HCT116 (cell line): ENCODE results near the gene ZNFX1. TPM values are rescaled to one million over a fixed set of nuclear protein-coding genes. Genes with fewer than 3 reads are reported as not detected.
A peak's percentile ranks its signal among the peaks of the same experiment; 100 is the strongest.

Experiments used
- ATAC-seq: fragments of 200-7000 bp; cut with Tn5 transposase; 2 replicates; pipeline ENCODE4 v1.9.1; 2020; ENCODE audit warnings: mild to moderate bottlenecking, moderate library complexity
- BruUV-seq: library from RNA; stranded (reverse); fragments of 400-500 nt; replicated peaks from 2 replicates; lab custom pipeline; 2021; lab: Mats Ljungman, UMichigan
- CTCF ChIA-PET: fragments of 300-600 bp; sonication (Branson Sonifier 250); formaldehyde crosslinking; loops from one replicate; lab custom pipeline; 2021; ENCODE audit warnings: antibody characterized with exemption; lab: Charles Lee
- POLR2A ChIA-PET: fragments of 300-600, 350-600 bp; sonication (Branson Sonifier 250); formaldehyde crosslinking; loops from one replicate; lab custom pipeline; 2021; ENCODE audit warnings: antibody characterized with exemption; lab: Charles Lee
- RAD21 ChIA-PET, 2 experiments: fragments of 300-600 bp; sonication (Branson Sonifier 250); formaldehyde crosslinking; loops; one replicate each; lab custom pipeline; 2023; ENCODE audit warnings: low total read pairs in 2 of 2; ENCODE audit not compliant: uncharacterized antibody in 2 of 2, unreplicated experiment in 2 of 2, low non-redundant PET in 1 of 2; lab: Charles Lee
- DNase-seq: peaks from one replicate; pipeline ENCODE4 v3.0.0-alpha.2; 2010; ENCODE audit warnings: low read depth, low spot score
- H2AFZ ChIP-seq: fragments of 200-600 bp; shearing (Covaris generic), sonication (generic); 2 replicates; pipeline ENCODE4 v1.6.1; 2017; ENCODE audit warnings: low read depth, mixed run types, mixed read lengths, antibody characterized with exemption, low read length; ENCODE audit not compliant: poor library complexity, severe bottlenecking
- H3K27ac ChIP-seq: 2 replicates; pipeline ENCODE4 v1.5.1; 2012; ENCODE audit warnings: low read depth, low read length
- H3K27me3 ChIP-seq: fragments of 200-600 bp; sonication (generic); 2 replicates; pipeline ENCODE4 v1.6.1; 2016; ENCODE audit warnings: mixed run types, low read length, mixed read lengths; ENCODE audit not compliant: insufficient read depth
- H3K36me3 ChIP-seq, 2 experiments: fragments of 200-500 bp in 1 of 2; fragments of 200-600 bp in 1 of 2; sonication (Bioruptor generic) in 1 of 2; sonication (generic) in 1 of 2; 2 replicates each; pipeline versions ENCODE4 v1.5.1 to v1.6.1; 2014 to 2016; ENCODE audit warnings: low read length in 2 of 2, inconsistent platforms in 1 of 2, mixed read lengths in 1 of 2, mixed run types in 1 of 2; ENCODE audit not compliant: insufficient read depth in 2 of 2, control insufficient read depth in 1 of 2
- H3K4me1 ChIP-seq, 2 experiments: fragments of 200-600 bp in 1 of 2; sonication (generic) in 1 of 2; 2 replicates each; pipeline versions ENCODE4 v1.5.1 to v1.6.1; 2012 to 2017; ENCODE audit warnings: low read length in 2 of 2, inconsistent platforms in 1 of 2, mild to moderate bottlenecking in 1 of 2, mixed read lengths in 1 of 2, mixed run types in 1 of 2, moderate library complexity in 1 of 2; ENCODE audit not compliant: insufficient read depth in 2 of 2, control insufficient read depth in 1 of 2
- H3K4me2 ChIP-seq: fragments of 200-600 bp; sonication (generic); 2 replicates; pipeline ENCODE4 v1.6.1; 2017; ENCODE audit warnings: mixed run types, low read length, mixed read lengths
- H3K4me3 ChIP-seq, 2 experiments: fragments of 200-600 bp in 1 of 2; sonication (generic) in 1 of 2; replicated peaks in 1 of 2; 2 replicates each; pipeline ENCODE4 v1.5.1; 2011 to 2016; ENCODE audit warnings: low read length in 2 of 2, control low read depth in 1 of 2, low read depth in 1 of 2, mild to moderate bottlenecking in 1 of 2, mixed read lengths in 1 of 2, mixed run types in 1 of 2
- H3K79me2 ChIP-seq: fragments of 200-600 bp; sonication (generic); 2 replicates; pipeline ENCODE4 v1.6.1; 2017; ENCODE audit warnings: mild to moderate bottlenecking, mixed run types, low read length, moderate library complexity, mixed read lengths; ENCODE audit not compliant: insufficient read depth
- H3K9ac ChIP-seq: fragments of 200-600 bp; sonication (generic); 2 replicates; pipeline ENCODE4 v1.6.1; 2016; ENCODE audit warnings: low read length, mixed read lengths
- H3K9me2 ChIP-seq: fragments of 200-600 bp; sonication (generic), shearing (Covaris generic); 2 replicates; pipeline ENCODE4 v1.6.1; 2017; ENCODE audit warnings: mixed run types, mild to moderate bottlenecking, moderate library complexity; ENCODE audit not compliant: insufficient read depth
- H3K9me3 ChIP-seq, 2 experiments: fragments of 200-500 bp in 1 of 2; fragments of 200-600 bp in 1 of 2; sonication (Bioruptor generic) in 1 of 2; sonication (generic) in 1 of 2; 2 replicates each; pipeline ENCODE4 v1.6.1; 2014 to 2017; ENCODE audit warnings: low read length in 2 of 2, mixed read lengths in 2 of 2, inconsistent platforms in 1 of 2, low read depth in 1 of 2, mild to moderate bottlenecking in 1 of 2, mixed run types in 1 of 2, moderate library complexity in 1 of 2; ENCODE audit not compliant: control insufficient read depth in 1 of 2, insufficient read depth in 1 of 2
- H4K20me1 ChIP-seq: fragments of 200-600 bp; sonication (generic), shearing (Covaris generic); 2 replicates; pipeline ENCODE4 v1.6.1; 2017; ENCODE audit warnings: mixed run types, mild to moderate bottlenecking, moderate library complexity; ENCODE audit not compliant: insufficient read depth
- CTCF ChIP-seq, 3 experiments: fragments of 200-600 bp in 1 of 3; sonication (generic) in 1 of 3; IDR thresholded peaks in 2 of 3; conservative IDR thresholded peaks in 1 of 3; 2 replicates each; pipeline ENCODE4 v1.5.1; 2012 to 2017; ENCODE audit warnings: low read depth in 2 of 3, low read length in 2 of 3, antibody characterized with exemption in 1 of 3, borderline replicate concordance in 1 of 3, control low read depth in 1 of 3, mild to moderate bottlenecking in 1 of 3, mixed read lengths in 1 of 3, mixed run types in 1 of 3, moderate library complexity in 1 of 3; ENCODE audit not compliant: insufficient read depth in 1 of 3
- ELF1 ChIP-seq: IDR thresholded peaks from 2 replicates; pipeline ENCODE4 v1.6.1; 2012; ENCODE audit warnings: low read depth, borderline replicate concordance
- EZH2 ChIP-seq: fragments of 200-600 bp; sonication (generic); IDR thresholded peaks from 2 replicates; pipeline ENCODE4 v1.6.1; 2017; ENCODE audit warnings: antibody characterized with exemption, mixed run types
- EZH2phosphoT487 ChIP-seq: fragments of 200-600 bp; IDR thresholded peaks from 2 replicates; pipeline ENCODE4 v1.6.1; 2018; ENCODE audit warnings: antibody characterized with exemption, borderline replicate concordance
- JUND ChIP-seq: IDR thresholded peaks from 2 replicates; pipeline ENCODE4 v1.6.1; 2012
- POLR2AphosphoS5 ChIP-seq: IDR thresholded peaks from 2 replicates; pipeline ENCODE4 v1.6.1; 2011; ENCODE audit warnings: mild to moderate bottlenecking, low read depth, low read length, moderate library complexity
- RAD21 ChIP-seq: IDR thresholded peaks from 2 replicates; pipeline ENCODE4 v1.6.1; 2012; ENCODE audit warnings: low read depth, mild to moderate bottlenecking
- SIN3A ChIP-seq: IDR thresholded peaks from 2 replicates; pipeline ENCODE4 v1.6.1; 2012; ENCODE audit warnings: low read depth
- YY1 ChIP-seq: IDR thresholded peaks from 2 replicates; pipeline ENCODE4 v1.6.1; 2011; ENCODE audit warnings: low read length, low read depth, moderate library complexity, mild to moderate bottlenecking; ENCODE audit not compliant: insufficient replicate concordance; ENCODE audit errors: extremely low read depth
- ZNF274 ChIP-seq: fragments of 200-500 bp; sonication (Bioruptor generic); IDR thresholded peaks from 2 replicates; pipeline ENCODE4 v1.6.1; 2014; ENCODE audit warnings: mild to moderate bottlenecking, low read depth, low read length, inconsistent platforms
- intact Hi-C: fragments of 100-400 bp; cut with micrococcal nuclease; formaldehyde crosslinking; loops from 2 replicates; pipeline ENCODE4 v1.10.0; 2022
- total RNA-seq: library from RNA; stranded (reverse); gene quantifications from one replicate; pipeline ENCODE4 v1.2.1, GENCODE V29; 2021; ENCODE audit not compliant: unreplicated experiment

Gene ZNFX1
- total RNA-seq, 1 experiment from 2014 or later: 24.1 TPM

GRCh38 chr20:49282584-49283171 lies 4.8 kb upstream of the ZNFX1 start:
- Histone ChIP-seq H3K79me2 (peaks cover 94% of the 10 kb centered on the region), H3K9me2 (no peaks in the 10 kb centered on the region), H2AFZ (no peak overlapping the region), H3K4me2 (peak overlapping the region; percentile 92; the same call in 1 of the 2 replicates), H4K20me1 (peaks cover 80% of the 10 kb centered on the region), H3K36me3 (peaks cover 76 to 89% of the 10 kb centered on the region in 2 experiments), H3K9ac (no peak overlapping the region), H3K9me3 (no peaks in the 10 kb centered on the region), H3K27me3 (no peaks in the 10 kb centered on the region), H3K4me3 (no peak overlapping the region), H3K4me1 (peaks cover 47 to 80% of the 10 kb centered on the region in 2 experiments), H3K27ac (peak overlapping the region; percentile 28; the same call in 1 of the 2 replicates)
- intact Hi-C loops: no loop called here
- ChIA-PET POLR2A (interaction anchor here (1.4 to 2.9 kb wide), 3 partner anchors 10 to 38 kb away, joined by 3 to 10 read pairs (median 9); no protein-coding TSS in a partner anchor), RAD21 (no interaction called here), CTCF (interaction anchor here (1.2 kb wide), 1 partner anchor 38 kb away, joined by 3 read pairs; no protein-coding TSS in a partner anchor)
- DNase-seq: no peak
- BruUV-seq: no TSS peak
- no peak for TF ChIP-seq RAD21
- no peak for TF ChIP-seq EZH2
- TF ChIP-seq JUND: 0 out of 2 replicates have a peak, but pooled peaks have one; percentile 14
- no peak for TF ChIP-seq YY1
- TF ChIP-seq SIN3A: no peak
- no peak for TF ChIP-seq ELF1
- TF ChIP-seq ZNF274: no peak
- peak; percentile 32; the same call in 1 of the 2 replicates for TF ChIP-seq POLR2AphosphoS5
- no peak for TF ChIP-seq EZH2phosphoT487
- TF ChIP-seq CTCF (IDR thresholded peaks at IDR 0.05 in 2 of 3, conservative IDR thresholded peaks at IDR 0.05 in 1 of 3; ENCODE audit: borderline replicate concordance in 1 of 3, insufficient read depth in 1 of 3, low read depth in 2 of 3, low read length in 2 of 3): no peak
- ATAC-seq: no peak
